ENCODE data around the gene LRP1.

DNA sequence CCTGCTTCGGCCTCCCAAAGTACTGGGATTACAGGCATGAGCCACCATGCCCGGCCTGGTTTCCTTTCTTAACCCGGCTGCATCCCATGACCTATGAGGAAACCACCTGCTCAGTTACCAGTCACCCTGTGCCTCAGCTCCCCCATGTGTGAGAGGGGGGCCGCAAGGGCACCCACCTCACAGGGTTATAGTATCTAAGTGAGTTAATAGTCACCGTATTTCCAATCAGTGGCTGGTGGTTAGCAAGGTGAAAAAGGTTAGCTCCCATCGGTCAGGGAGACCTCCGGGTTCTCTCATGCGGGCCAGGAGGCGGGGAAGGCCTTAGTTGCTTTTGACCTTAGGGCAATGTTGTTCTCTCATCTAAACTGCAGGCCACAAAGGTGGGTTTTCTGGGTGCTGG lies 6.7 kb downstream of the LRP1 start:
- TF ChIP-seq, protein P1, sequence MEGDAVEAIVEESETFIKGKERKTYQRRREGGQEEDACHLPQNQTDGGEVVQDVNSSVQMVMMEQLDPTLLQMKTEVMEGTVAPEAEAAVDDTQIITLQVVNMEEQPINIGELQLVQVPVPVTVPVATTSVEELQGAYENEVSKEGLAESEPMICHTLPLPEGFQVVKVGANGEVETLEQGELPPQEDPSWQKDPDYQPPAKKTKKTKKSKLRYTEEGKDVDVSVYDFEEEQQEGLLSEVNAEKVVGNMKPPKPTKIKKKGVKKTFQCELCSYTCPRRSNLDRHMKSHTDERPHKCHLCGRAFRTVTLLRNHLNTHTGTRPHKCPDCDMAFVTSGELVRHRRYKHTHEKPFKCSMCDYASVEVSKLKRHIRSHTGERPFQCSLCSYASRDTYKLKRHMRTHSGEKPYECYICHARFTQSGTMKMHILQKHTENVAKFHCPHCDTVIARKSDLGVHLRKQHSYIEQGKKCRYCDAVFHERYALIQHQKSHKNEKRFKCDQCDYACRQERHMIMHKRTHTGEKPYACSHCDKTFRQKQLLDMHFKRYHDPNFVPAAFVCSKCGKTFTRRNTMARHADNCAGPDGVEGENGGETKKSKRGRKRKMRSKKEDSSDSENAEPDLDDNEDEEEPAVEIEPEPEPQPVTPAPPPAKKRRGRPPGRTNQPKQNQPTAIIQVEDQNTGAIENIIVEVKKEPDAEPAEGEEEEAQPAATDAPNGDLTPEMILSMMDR (IDR thresholded peaks at IDR 0.05; ENCODE audit: poor library complexity): no peak
- TF ChIP-seq EZH2 (IDR thresholded peaks at IDR 0.05; ENCODE audit: borderline replicate concordance): no peak
